ENCODE data around the gene TIMM50.
A peak's percentile ranks its signal among the peaks of the same experiment; 100 is the strongest.
"Not testable (repeated sequence)": the region's sequence is repeated elsewhere in the genome, so short reads cannot be mapped to it uniquely, and the experiment has no call there.

TIMM50 gene

GRCh38 chr19:39480337-39481228 is at the start of gene TIMM50:
TSS of gene TIMM50 (plus strand) at chr19:39480838. CDS start at chr19:39480854, 16 bp downstream.
- peak; percentile 96 for DNase-seq

- DNase-seq: no peak
These were observed 48.0 kb upstream of the TIMM50 start for GRCh38 chr19:39432677-39433025.

- no peak for DNase-seq
These were observed 47.1 kb upstream of the TIMM50 start for GRCh38 chr19:39433480-39434079.

GRCh38 chr19:39434123-39435076 is 46.2 kb upstream of the TIMM50 start:
- no peak for DNase-seq

DNA sequence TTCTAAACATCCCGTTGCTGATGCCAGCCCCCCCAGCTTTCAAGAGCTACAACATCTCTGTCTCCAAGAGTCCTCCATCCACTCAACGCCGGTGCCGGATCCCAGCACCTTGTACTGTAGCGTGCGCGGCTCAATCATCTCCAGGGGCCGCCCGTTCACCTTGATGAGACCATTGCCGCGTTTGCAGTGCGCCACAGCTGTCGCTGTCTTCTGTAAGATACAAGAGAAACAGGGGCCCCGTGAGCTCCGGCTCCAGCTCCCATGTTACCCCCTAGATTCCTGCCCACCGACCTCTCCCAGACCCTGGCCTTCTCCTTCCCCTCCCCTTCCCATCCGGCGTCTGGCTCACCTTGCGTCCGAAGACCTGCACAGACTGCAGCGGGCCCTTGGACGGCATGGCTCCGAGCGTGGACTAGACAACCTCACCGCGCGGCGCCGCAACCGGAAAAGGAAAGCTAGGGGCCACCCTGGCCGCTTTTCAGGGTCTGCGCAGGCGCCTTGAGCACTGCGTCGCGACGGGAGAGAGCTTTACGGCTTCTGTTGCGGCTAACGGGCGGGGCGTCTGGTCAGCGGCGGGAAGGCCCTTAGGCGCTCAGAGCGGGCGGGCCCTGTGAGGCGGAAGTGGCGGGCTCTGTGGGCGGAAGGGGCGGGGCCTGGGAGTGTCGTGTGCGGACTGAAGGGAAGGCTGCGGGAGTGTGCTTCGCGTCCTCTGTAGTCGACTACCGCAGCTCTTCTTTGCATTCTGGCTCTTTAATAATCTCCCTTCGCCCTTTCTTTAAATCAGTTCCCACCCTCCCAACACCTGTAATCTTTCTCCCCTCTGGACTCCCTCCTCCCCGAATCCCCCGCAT is 44.9 kb upstream of the TIMM50 start, which contains the start of gene RPS16:
Gene RPS16, minus strand, starts transcription at position 451 of the 851 bp plus-strand sequence. Its CDS starts 54 bp downstream, at position 397.
- peak; percentile 98 for DNase-seq

GRCh38 chr19:39436350-39436716 is 44.3 kb upstream of the TIMM50 start:
- DNase-seq: no peak

GRCh38 chr19:39438270-39438934 is 42.2 kb upstream of the TIMM50 start:
- DNase-seq: no peak

DNA sequence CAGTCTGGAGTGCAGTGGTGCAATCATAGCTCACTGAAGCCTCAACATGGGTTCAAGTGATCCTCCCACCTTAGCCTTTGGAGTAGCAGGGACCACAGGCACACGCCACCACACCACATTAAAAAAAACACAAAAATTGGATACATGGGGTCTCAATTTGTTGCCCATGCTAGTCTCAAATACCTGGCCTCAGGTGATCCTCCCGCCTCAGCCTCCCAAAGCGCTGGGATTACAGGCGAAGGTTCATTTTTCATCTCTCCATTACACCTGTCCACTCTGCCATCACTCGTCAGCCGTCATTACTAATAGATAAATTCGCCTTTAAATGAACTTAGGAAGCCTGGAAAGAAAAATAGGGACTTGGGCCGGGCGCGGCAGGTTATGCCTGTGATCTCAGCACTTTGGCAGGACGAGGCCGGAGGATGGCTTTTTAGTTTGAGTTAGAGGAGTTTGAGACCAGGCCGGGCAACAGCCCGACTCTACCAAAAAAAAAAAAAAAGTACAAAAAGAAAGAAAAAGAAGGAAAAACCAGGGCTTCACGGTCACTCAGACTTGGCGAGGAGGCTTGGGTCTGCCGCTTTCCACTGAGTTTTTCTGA is 35.9 kb upstream of the TIMM50 start:
- no peak for DNase-seq

DNA sequence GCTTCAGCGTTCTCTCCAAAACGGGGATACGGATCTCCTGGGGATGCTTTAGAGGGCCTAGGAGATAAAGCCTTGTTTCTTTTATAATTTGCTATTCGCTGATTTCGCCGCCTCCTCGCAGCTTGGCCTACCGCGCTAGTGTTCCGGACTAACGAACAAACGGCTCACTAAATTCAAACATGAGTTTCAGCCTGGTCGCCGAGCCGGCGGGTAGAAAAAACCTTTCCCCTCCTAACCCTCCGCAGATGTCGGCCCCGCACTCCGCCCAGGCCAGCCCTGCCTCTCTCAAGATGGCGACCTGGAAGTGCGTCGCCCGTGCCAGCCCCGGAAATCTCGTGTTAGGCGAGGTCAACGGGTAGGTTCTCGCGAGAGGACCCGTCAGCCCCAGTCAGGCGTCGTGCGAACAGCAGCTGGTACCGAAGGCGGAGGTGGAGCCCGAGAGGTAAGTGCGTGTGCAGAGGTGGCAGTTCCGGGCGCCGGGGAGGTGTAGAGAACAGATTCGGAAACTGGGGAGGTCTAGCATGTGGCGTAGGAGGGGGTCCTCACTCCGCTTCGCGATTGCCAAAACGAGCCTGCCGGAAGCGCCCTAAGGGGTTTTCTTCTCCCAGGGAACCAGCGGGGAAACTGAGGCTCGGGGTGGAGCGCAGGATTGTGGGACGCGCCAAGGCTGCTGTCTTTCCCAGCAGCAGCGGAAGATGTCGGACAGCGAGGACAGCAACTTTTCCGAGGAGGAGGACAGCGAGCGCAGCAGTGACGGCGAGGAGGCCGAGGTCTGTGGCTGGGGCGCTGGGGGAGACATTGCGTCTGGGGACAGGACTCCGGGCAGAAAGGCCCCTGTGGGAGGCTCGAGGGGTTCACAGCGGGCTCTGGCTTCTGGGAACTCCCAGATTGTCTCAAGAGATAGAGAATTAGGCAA is 35.2 kb upstream of the TIMM50 start, which contains the start of gene SUPT5H:
Gene SUPT5H, plus strand, starts transcription at position 387 of the 916 bp plus-strand sequence. Its CDS starts 309 bp downstream, at position 696.
- DNase-seq: peak; percentile 99

- DNase-seq: no peak
These were observed 34.1 kb upstream of the TIMM50 start for GRCh38 chr19:39446365-39447084.

GRCh38 chr19:39448271-39448670 is 32.4 kb upstream of the TIMM50 start:
- DNase-seq: no peak

DNA sequence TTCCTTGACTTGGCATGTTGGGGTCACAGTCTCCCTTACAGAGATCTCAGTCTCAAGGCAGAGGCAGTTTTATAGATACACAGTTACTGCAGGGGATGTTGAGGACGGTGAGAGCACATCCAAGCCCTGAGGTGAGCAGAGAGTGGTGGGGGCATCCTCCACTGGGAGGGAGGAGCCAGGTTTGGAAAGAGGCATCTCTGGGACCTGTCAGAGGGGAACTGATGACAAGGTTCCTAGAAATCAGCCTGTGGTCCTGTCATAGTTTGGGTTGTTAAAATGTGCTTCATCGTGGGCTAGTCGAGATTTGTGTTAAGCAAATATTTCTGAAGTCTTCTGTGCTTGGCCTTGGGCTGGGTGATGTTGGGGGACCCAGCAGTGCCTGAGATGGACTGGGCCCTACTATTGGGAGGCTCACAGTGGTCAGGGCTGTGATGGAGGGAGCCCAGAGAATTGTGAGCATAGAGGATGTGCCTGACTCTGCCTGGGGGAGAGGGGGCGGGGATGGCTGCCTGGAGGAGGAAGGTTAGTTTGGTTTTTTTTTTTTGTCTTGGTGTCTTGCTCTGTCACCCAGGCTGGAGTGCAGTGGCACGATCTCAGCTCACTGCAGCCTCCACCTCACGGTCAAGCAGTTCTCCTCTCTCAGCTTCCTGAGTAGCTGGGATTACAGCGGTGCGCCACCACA is 31.4 kb upstream of the TIMM50 start:
- no peak for DNase-seq

DNA sequence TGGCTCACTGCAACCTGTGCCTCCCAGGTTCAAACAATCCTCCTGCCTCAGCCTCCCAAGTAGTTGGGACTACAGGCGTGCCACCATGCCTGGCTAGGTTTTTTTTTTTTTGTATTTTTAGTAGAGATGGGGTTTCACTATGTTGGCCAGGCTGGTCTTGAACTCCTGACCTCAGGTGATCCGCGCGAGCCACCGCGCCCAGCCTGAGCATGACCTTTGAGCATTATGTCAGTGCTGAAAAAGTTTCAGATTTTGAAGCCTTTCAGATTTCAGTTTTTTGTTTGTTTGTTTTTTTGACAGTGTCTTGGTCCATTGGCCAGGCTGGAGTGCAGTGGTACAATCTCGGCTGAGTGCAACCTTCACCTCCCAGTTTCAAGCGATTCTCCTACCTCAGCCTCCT is 29.4 kb upstream of the TIMM50 start:
- DNase-seq: not testable (repeated sequence)

GRCh38 chr19:39463403-39463802 is 17.2 kb upstream of the TIMM50 start:
- no peak for DNase-seq

- no peak for DNase-seq
These were observed 14.5 kb upstream of the TIMM50 start for GRCh38 chr19:39465956-39466747.

DNA sequence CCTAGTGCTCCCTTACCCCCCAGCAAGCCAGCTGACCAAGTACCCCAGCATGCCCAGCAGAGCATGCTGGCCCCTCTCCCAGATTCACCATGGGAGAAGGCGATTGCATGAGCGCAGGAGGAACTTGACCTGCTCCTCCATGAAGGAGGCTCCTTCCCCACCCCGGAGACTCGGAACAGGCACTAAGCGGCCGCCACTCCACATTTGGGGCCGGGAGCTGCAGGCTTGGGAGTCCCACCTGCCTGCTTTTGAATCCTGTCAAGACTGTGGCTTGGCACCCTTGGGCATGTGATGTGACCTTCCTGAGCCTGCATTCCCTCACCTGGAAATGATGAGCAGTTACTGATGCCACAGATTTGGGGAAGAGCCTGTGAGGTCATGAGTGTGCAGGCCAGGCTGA is 12.7 kb upstream of the TIMM50 start:
- DNase-seq: no peak

DNA sequence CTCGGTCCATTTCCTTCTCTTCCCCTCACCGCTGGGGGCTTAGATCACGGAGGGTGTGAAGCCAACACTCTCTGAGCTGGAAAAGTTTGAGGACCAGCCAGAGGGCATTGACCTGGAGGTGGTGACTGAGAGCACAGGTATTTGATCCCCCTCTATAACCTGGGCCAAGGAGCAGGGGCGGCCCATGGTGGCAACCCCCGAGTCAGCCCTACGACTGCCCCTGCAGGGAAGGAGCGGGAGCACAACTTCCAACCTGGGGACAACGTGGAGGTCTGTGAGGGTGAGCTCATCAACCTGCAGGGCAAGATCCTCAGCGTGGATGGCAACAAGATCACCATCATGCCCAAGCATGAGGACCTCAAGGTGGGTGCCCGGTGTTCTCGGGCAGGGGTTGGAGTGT is 11.6 kb upstream of the TIMM50 start:
- no peak for DNase-seq

DNA sequence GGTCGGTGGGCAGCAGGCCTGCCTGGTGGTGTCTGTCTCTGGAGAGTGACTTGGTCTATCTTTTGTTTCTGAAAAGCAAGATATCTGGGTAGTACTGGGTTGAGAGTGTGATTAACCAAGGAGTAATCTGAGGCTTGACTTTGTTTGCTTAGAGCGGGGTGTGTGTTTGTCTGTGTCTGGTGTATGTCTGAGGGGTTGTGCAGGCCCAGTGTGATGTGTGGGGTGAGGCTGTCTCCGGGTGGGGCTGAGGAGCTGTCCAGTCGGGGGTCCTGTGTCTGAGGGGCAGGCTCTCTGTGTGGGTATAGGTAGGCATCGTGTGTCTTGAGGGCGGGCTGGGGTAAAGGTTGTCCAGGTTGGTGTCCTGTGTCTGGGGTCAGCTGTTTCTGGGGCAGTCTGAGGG is 11.1 kb upstream of the TIMM50 start:
- no peak for DNase-seq
